HepG2 (cell line): ENCODE results near the gene SGTB. TPM values are rescaled to one million over a fixed set of nuclear protein-coding genes. Genes with fewer than 3 reads are reported as not detected.

ENCODE experiments used
- ASH2L ChIP-seq: fragments of 300-600, 200-600 bp; sonication (generic); IDR thresholded peaks from 2 replicates; pipeline ENCODE4 v1.7.0; 2017; ENCODE audit warnings: low read depth, mild to moderate bottlenecking, moderate library complexity, mixed read lengths, low read length; ENCODE audit not compliant: insufficient read length
- EED ChIP-seq: sonication (generic); formaldehyde crosslinking; IDR thresholded peaks from 2 replicates; pipeline ENCODE4 v1.5.0; 2020; ENCODE audit warnings: mild to moderate bottlenecking, missing genetic modification reagents
- KMT2B ChIP-seq: IDR thresholded peaks from 2 replicates; pipeline ENCODE4 v1.6.1; 2016; ENCODE audit warnings: missing genetic modification reagents, missing compliant biosample characterization
- MXD4 ChIP-seq: IDR thresholded peaks from 2 replicates; pipeline ENCODE4 v1.6.1; 2016; ENCODE audit warnings: mild to moderate bottlenecking, missing biosample characterization, missing genetic modification reagents
- NFE2L1 ChIP-seq: sonication (generic); formaldehyde crosslinking; IDR thresholded peaks from 2 replicates; pipeline ENCODE4 v1.4.0; 2020; ENCODE audit warnings: missing genetic modification reagents, mild to moderate bottlenecking, borderline replicate concordance
- NR1H2 ChIP-seq: sonication (generic); formaldehyde crosslinking; IDR thresholded peaks from 2 replicates; pipeline ENCODE4 v1.8.1; 2022; ENCODE audit warnings: low read depth, missing genetic modification reagents, borderline replicate concordance
- PPARG ChIP-seq: conservative IDR thresholded peaks from 2 replicates; pipeline ENCODE4 v1.6.1; 2016; ENCODE audit warnings: missing biosample characterization, missing genetic modification reagents
- SIN3A ChIP-seq: IDR thresholded peaks from 2 replicates; pipeline ENCODE4 v1.6.1; 2011; ENCODE audit warnings: low read depth, mild to moderate bottlenecking, control low read depth, low read length, borderline replicate concordance
- ZMYM4 ChIP-seq: sonication (generic); formaldehyde crosslinking; IDR thresholded peaks from 2 replicates; pipeline ENCODE4 v1.8.1; 2023; ENCODE audit warnings: mild to moderate bottlenecking, missing genetic modification reagents
- ZNF317 ChIP-seq: sonication (generic); formaldehyde crosslinking; IDR thresholded peaks from 2 replicates; pipeline ENCODE4 v1.5.0; 2020; ENCODE audit warnings: mild to moderate bottlenecking, missing genetic modification reagents
- ZNF331 ChIP-seq: sonication (generic); formaldehyde crosslinking; IDR thresholded peaks from 2 replicates; pipeline ENCODE4 v1.4.0; 2020; ENCODE audit warnings: missing genetic modification reagents
- ZNF501 ChIP-seq: sonication (generic); formaldehyde crosslinking; IDR thresholded peaks from 2 replicates; pipeline ENCODE4 v1.5.1; 2020; ENCODE audit warnings: mild to moderate bottlenecking, moderate library complexity, missing genetic modification reagents
- ZNF572 ChIP-seq: sonication (generic); formaldehyde crosslinking; IDR thresholded peaks from 2 replicates; pipeline ENCODE4 v1.5.1; 2020; ENCODE audit warnings: mild to moderate bottlenecking, missing genetic modification reagents
- polyA plus RNA-seq, 8 experiments: library from polyadenylated mRNA; depleted of rRNA in 3 of 8; stranded (reverse) in 7 of 8; unstranded in 1 of 8; fragments of >200 nt; fragmentation: Illumina TruSeq in 4 of 8; extraction: Trizol in 4 of 8; gene quantifications; 2 replicates each; pipeline versions ENCODE4 v1.2.1 to v1.2.3, GENCODE V29; 2011 to 2016; ENCODE audit warnings: low read depth in 4 of 8, missing spikeins in 1 of 8, mixed read lengths in 1 of 8; ENCODE audit not compliant: insufficient read depth in 1 of 8
- total RNA-seq, 5 experiments: library from RNA; depleted of rRNA; stranded (reverse); fragments of >200 nt; fragmentation: Illumina TruSeq; extraction: Trizol; gene quantifications; 2 replicates each; pipeline ENCODE4 v1.2.3, GENCODE V29; 2016; ENCODE audit warnings: low read depth in 1 of 5
- TF ChIP-seq, protein P1 (sequence below), 2 experiments: sonication (generic) in 1 of 2; formaldehyde crosslinking in 1 of 2; IDR thresholded peaks; 2 replicates each; pipeline versions ENCODE4 v1.6.1 to v1.9.0; 2014 to 2022; ENCODE audit warnings: antibody characterized with exemption in 1 of 2, borderline replicate concordance in 1 of 2, inconsistent platforms in 1 of 2, low read depth in 1 of 2, missing genetic modification reagents in 1 of 2
- TF ChIP-seq, protein P2 (sequence below): sonication (generic); formaldehyde crosslinking; IDR thresholded peaks from 2 replicates; pipeline ENCODE4 v1.8.1; 2022; ENCODE audit warnings: mild to moderate bottlenecking, missing genetic modification reagents
- TF ChIP-seq, protein P3 (sequence below): sonication (generic); formaldehyde crosslinking; IDR thresholded peaks from 2 replicates; pipeline ENCODE4 v1.4.0; 2020; ENCODE audit warnings: missing genetic modification reagents

The SGTB gene
- total and polyA plus RNA-seq, 2 of the 13 experiments (the other 11 are each of a cell fraction or from before 2014, with no cell fraction given): 5.2 to 11.2 TPM

DNA sequence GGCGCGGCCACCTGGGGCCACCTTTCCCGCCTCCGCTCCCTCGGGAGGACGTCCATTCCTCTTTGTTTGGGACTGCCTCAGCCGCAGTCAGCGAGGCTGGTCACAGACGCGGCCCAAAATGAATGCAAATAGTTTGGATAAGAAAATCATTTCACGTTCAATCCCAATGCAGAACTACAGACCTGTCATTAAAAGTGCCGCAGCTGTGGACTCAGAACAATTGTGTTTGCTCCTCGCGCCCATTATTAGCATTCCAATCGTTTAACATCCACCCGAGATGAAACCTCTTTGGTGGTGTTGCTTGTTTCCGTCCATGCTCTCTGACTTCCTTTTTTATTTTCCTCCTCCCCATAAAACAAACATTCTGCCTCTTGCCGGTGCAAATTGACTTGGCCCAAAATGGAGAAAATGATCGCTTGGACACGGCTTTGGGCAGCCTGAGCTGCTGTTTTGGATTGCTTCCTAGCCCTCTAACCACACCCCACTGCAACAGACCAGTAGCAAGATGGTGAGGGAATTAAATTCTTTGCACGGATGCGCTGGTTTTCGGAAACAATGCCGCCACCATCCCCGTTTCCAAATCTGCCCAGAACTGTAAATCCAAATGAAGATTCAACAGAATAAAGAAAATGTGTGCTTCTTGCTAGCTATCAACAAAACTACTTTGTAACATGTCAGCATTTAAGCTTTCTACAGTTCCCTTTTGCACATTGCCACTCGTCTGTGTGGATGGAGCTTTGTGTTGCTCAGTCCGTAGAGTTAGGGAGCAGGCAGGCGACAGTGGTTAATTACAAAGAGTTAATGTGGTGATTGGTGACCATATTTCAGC, 880 bp upstream of the SGTB start (continued):
- TF ChIP-seq, protein P1, sequence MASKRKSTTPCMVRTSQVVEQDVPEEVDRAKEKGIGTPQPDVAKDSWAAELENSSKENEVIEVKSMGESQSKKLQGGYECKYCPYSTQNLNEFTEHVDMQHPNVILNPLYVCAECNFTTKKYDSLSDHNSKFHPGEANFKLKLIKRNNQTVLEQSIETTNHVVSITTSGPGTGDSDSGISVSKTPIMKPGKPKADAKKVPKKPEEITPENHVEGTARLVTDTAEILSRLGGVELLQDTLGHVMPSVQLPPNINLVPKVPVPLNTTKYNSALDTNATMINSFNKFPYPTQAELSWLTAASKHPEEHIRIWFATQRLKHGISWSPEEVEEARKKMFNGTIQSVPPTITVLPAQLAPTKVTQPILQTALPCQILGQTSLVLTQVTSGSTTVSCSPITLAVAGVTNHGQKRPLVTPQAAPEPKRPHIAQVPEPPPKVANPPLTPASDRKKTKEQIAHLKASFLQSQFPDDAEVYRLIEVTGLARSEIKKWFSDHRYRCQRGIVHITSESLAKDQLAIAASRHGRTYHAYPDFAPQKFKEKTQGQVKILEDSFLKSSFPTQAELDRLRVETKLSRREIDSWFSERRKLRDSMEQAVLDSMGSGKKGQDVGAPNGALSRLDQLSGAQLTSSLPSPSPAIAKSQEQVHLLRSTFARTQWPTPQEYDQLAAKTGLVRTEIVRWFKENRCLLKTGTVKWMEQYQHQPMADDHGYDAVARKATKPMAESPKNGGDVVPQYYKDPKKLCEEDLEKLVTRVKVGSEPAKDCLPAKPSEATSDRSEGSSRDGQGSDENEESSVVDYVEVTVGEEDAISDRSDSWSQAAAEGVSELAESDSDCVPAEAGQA (IDR thresholded peaks at IDR 0.05; ENCODE audit: low read depth): no peak
- TF ChIP-seq, protein P1 (CRISPR knock-in tag; IDR thresholded peaks at IDR 0.05; ENCODE audit: borderline replicate concordance): no peak
- TF ChIP-seq ZNF572 (CRISPR knock-in tag): 0 out of 2 replicates have a peak, but pooled peaks have one; percentile 41
- no peak for TF ChIP-seq SIN3A
- peak; percentile 48; the same call in 1 of the 2 replicates for TF ChIP-seq NR1H2
- 0 out of 2 replicates have a peak, but pooled peaks have one; percentile 9 for TF ChIP-seq EED
- peak; percentile 16 for TF ChIP-seq ASH2L
- peak; percentile 11; the same call in 1 of the 2 replicates for TF ChIP-seq ZMYM4
- peak; percentile 74 for TF ChIP-seq KMT2B (CRISPR knock-in tag)
- TF ChIP-seq PPARG (CRISPR knock-in tag): no peak
- peak; percentile 82 for TF ChIP-seq ZNF501 (CRISPR knock-in tag)
- TF ChIP-seq ZNF317 (CRISPR knock-in tag): 0 out of 2 replicates have a peak, but pooled peaks have one; percentile 25
- peak; percentile 5; the same call in 1 of the 2 replicates for TF ChIP-seq ZNF331 (CRISPR knock-in tag)
- TF ChIP-seq NFE2L1 (CRISPR knock-in tag): no peak
- TF ChIP-seq, protein P2, sequence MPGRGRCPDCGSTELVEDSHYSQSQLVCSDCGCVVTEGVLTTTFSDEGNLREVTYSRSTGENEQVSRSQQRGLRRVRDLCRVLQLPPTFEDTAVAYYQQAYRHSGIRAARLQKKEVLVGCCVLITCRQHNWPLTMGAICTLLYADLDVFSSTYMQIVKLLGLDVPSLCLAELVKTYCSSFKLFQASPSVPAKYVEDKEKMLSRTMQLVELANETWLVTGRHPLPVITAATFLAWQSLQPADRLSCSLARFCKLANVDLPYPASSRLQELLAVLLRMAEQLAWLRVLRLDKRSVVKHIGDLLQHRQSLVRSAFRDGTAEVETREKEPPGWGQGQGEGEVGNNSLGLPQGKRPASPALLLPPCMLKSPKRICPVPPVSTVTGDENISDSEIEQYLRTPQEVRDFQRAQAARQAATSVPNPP (CRISPR knock-in tag): 0 out of 2 replicates have a peak, but pooled peaks have one; percentile 1
- TF ChIP-seq, protein P3, sequence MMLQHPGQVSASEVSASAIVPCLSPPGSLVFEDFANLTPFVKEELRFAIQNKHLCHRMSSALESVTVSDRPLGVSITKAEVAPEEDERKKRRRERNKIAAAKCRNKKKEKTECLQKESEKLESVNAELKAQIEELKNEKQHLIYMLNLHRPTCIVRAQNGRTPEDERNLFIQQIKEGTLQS: no peak
- 0 out of 2 replicates have a peak, but pooled peaks have one; percentile 5 for TF ChIP-seq MXD4
